Measurements from ENCODE around the gene GAS2. TPM values are rescaled to one million over a fixed set of nuclear protein-coding genes. Genes with fewer than 3 reads are reported as not detected.

GAS2 gene
- total RNA-seq, 1 experiment from 2014 or later, result 9.4 TPM

GRCh38 chr11:22657101-22657694 is 9.2 kb upstream of the GAS2 start:
- no TSS peak for BruUV-seq (replicated peaks)
- no peaks in the 10 kb centered on the region for H3K9me3 ChIP-seq
- no peaks in the 10 kb centered on the region for H3K4me1 Mint-ChIP-seq (ENCODE audit: low read depth, unreplicated experiment)
- H3K36me3 ChIP-seq (ENCODE audit: control insufficient read depth, insufficient read depth, low read length), result no peaks in the 10 kb centered on the region
- no peaks in the 10 kb centered on the region for H3K27me3 Mint-ChIP-seq (ENCODE audit: insufficient read depth, unreplicated experiment)
- no peak overlapping the region for H3K4me3 Mint-ChIP-seq (ENCODE audit: unreplicated experiment)
- no peak overlapping the region for H3K4me3 ChIP-seq (ENCODE audit: low read depth, low read length)
- no peaks in the 10 kb centered on the region for H3K4me1 ChIP-seq
- CTCF ChIA-PET, result interaction anchor here (1.5 kb wide), 1 partner anchor 14 kb away, joined by 4 read pairs; no protein-coding TSS in a partner anchor
- no peaks in the 10 kb centered on the region for H3K36me3 Mint-ChIP-seq (ENCODE audit: insufficient read depth, unreplicated experiment)
- intact Hi-C loops (cut with micrococcal nuclease; ENCODE audit: unreplicated experiment), result no loop called here
- H3K9me3 Mint-ChIP-seq (ENCODE audit: unreplicated experiment), result no peaks in the 10 kb centered on the region
- H3K27ac Mint-ChIP-seq (ENCODE audit: unreplicated experiment), result no peak overlapping the region
- H3K27me3 ChIP-seq (replicated peaks; ENCODE audit: control insufficient read depth, insufficient read depth, low read length), result no peaks in the 10 kb centered on the region
- no peak for DNase-seq
- POLR2A ChIA-PET, result no interaction called here
- no peak for TF ChIP-seq CTCF (IDR thresholded peaks at IDR 0.05; ENCODE audit: insufficient read depth in 1 of 2, low read depth in 1 of 2, low read length in 1 of 2, severe bottlenecking in 1 of 2, unreplicated experiment in 1 of 2)

GRCh38 chr11:22659783-22660182 is 6.6 kb upstream of the GAS2 start:
- intact Hi-C loops (cut with micrococcal nuclease; ENCODE audit: unreplicated experiment), result no loop called here
- POLR2A ChIA-PET, result no interaction called here

GRCh38 chr11:22666688-22667439 is 453 bp downstream of the GAS2 start:
- no peaks in the 10 kb centered on the region for H3K27me3 Mint-ChIP-seq (ENCODE audit: insufficient read depth, unreplicated experiment)
- H3K4me1 ChIP-seq, result no peaks in the 10 kb centered on the region; the same call in 1 of the 2 replicates
- DNase-seq, result peak; percentile 63 to 73
- H3K27ac Mint-ChIP-seq (ENCODE audit: unreplicated experiment), result peak overlapping the region; percentile 58
- no TSS peak for BruUV-seq (replicated peaks)
- ChIA-PET POLR2A (no interaction called here), CTCF (no interaction called here)
- intact Hi-C loops (cut with micrococcal nuclease; ENCODE audit: unreplicated experiment), result loop anchor here (1.0 to 5.0 kb wide), 4 partner anchors 32 to 335 kb away; partner anchors contain the start of gene FANCF
- H3K36me3 ChIP-seq (ENCODE audit: control insufficient read depth, insufficient read depth, low read length), result no peaks in the 10 kb centered on the region
- H3K9me3 ChIP-seq, result no peaks in the 10 kb centered on the region
- TF ChIP-seq CTCF (IDR thresholded peaks at IDR 0.05; ENCODE audit: insufficient read depth in 1 of 2, low read depth in 1 of 2, low read length in 1 of 2, severe bottlenecking in 1 of 2, unreplicated experiment in 1 of 2), result no peak
- peaks cover 12% of the 10 kb centered on the region for H3K4me1 Mint-ChIP-seq (ENCODE audit: low read depth, unreplicated experiment)
- H3K36me3 Mint-ChIP-seq (ENCODE audit: insufficient read depth, unreplicated experiment), result no peaks in the 10 kb centered on the region
- no peaks in the 10 kb centered on the region for H3K9me3 Mint-ChIP-seq (ENCODE audit: unreplicated experiment)
- no peaks in the 10 kb centered on the region for H3K27me3 ChIP-seq (replicated peaks; ENCODE audit: control insufficient read depth, insufficient read depth, low read length)
- H3K4me3 ChIP-seq (ENCODE audit: low read depth, low read length), result peak overlapping the region; percentile 63
- peak overlapping the region; percentile 87 for H3K4me3 Mint-ChIP-seq (ENCODE audit: unreplicated experiment)

More at GRCh38 chr11:22659783-22660182, 6.6 kb upstream of the GAS2 start:
- Histone ChIP-seq H3K9me3 (no peaks in the 10 kb centered on the region), H3K27me3 (replicated peaks; ENCODE audit: control insufficient read depth, insufficient read depth, low read length) (no peaks in the 10 kb centered on the region), H3K36me3 (ENCODE audit: control insufficient read depth, insufficient read depth, low read length) (no peaks in the 10 kb centered on the region), H3K4me3 (ENCODE audit: low read depth, low read length) (no peak overlapping the region), H3K4me1 (no peaks in the 10 kb centered on the region)
- Mint-ChIP-seq H3K9me3 (ENCODE audit: unreplicated experiment) (no peaks in the 10 kb centered on the region), H3K27ac (ENCODE audit: unreplicated experiment) (no peak overlapping the region), H3K4me1 (ENCODE audit: low read depth, unreplicated experiment) (no peaks in the 10 kb centered on the region), H3K4me3 (ENCODE audit: unreplicated experiment) (no peak overlapping the region), H3K36me3 (ENCODE audit: insufficient read depth, unreplicated experiment) (no peaks in the 10 kb centered on the region), H3K27me3 (ENCODE audit: insufficient read depth, unreplicated experiment) (no peaks in the 10 kb centered on the region)
- TF ChIP-seq CTCF (IDR thresholded peaks at IDR 0.05; ENCODE audit: insufficient read depth in 1 of 2, low read depth in 1 of 2, low read length in 1 of 2, severe bottlenecking in 1 of 2, unreplicated experiment in 1 of 2), result no peak
- CTCF ChIA-PET, result no interaction called here
- DNase-seq, result no peak
- BruUV-seq (replicated peaks), result no TSS peak

Data from Caco-2 (cell line).